COLO668 (cell line): Measurements from ENCODE around the gene NDUFS2.
"Not testable (repeated sequence)": the region's sequence is repeated elsewhere in the genome, so short reads cannot be mapped to it uniquely, and the experiment has no call there.

Experiments used
- DNase-seq: peaks from one replicate; lab custom pipeline; 2025; ENCODE audit not compliant: unreplicated experiment; lab: John Stamatoyannopoulos, UW

The NDUFS2 gene

GRCh38 chr1:161242313-161242712 lies 40.1 kb downstream of the NDUFS2 start:
- no peak for DNase-seq

GRCh38 chr1:161244888-161245287 lies 42.7 kb downstream of the NDUFS2 start:
- DNase-seq: no peak

GRCh38 chr1:161250100-161250499 lies 47.9 kb downstream of the NDUFS2 start:
- not testable (repeated sequence) for DNase-seq

- no peak for DNase-seq
Measured at GRCh38 chr1:161250829-161251228, 48.7 kb downstream of the NDUFS2 start.

GRCh38 chr1:161251579-161251978 lies 49.4 kb downstream of the NDUFS2 start:
- no peak for DNase-seq

GRCh38 chr1:161255302-161255701 lies 53.1 kb downstream of the NDUFS2 start:
- not testable (repeated sequence) for DNase-seq

GRCh38 chr1:161255955-161256520 lies 53.9 kb downstream of the NDUFS2 start:
- DNase-seq: not testable (repeated sequence)

GRCh38 chr1:161257109-161257508 lies 54.9 kb downstream of the NDUFS2 start:
- DNase-seq: not testable (repeated sequence)

- no peak for DNase-seq
Measured at GRCh38 chr1:161258439-161259344, 56.5 kb downstream of the NDUFS2 start, which contains the start of gene PCP4L1. PCP4L1 (plus strand) TSS chr1:161258745; CDS start chr1:161258975, 230 bp downstream.

GRCh38 chr1:161259345-161259702 lies 57.2 kb downstream of the NDUFS2 start:
- DNase-seq: no peak

- no peak for DNase-seq
Measured at GRCh38 chr1:161259765-161260164, 57.6 kb downstream of the NDUFS2 start.

GRCh38 chr1:161260376-161261260 lies 58.5 kb downstream of the NDUFS2 start:
- no peak for DNase-seq

- no peak for DNase-seq
Measured at GRCh38 chr1:161261261-161262235, 59.4 kb downstream of the NDUFS2 start.
